ACC112 (cell line): ENCODE measurements around the gene COL21A1.

Experiments used
- H2AFZ ChIP-seq: fragments of 200-600 bp; sonication (generic); one replicate; pipeline ENCODE4 v1.6.0; 2017; ENCODE audit warnings: antibody characterized with exemption, low read length; ENCODE audit not compliant: unreplicated experiment
- H3K27ac ChIP-seq: fragments of 200-600 bp; sonication (generic); 2 replicates; pipeline ENCODE4 v1.5.1; 2014; ENCODE audit warnings: low read depth, mild to moderate bottlenecking, antibody characterized with exemption, low read length, moderate library complexity
- H3K27me3 ChIP-seq: fragments of 200-600 bp; sonication (generic); 2 replicates; pipeline ENCODE4 v1.6.1; 2014; ENCODE audit warnings: mild to moderate bottlenecking, antibody characterized with exemption, low read length, moderate library complexity, mixed read lengths; ENCODE audit not compliant: insufficient read depth
- H3K36me3 ChIP-seq: fragments of 200-600 bp; sonication (generic); 2 replicates; pipeline ENCODE4 v1.6.1; 2016; ENCODE audit warnings: mild to moderate bottlenecking, antibody characterized with exemption, low read length, moderate library complexity, mixed read lengths; ENCODE audit not compliant: insufficient read depth
- H3K4me1 ChIP-seq: fragments of 200-600 bp; sonication (generic); one replicate; pipeline ENCODE4 v1.6.1; 2016; ENCODE audit warnings: low read length, mixed read lengths; ENCODE audit not compliant: insufficient read depth, unreplicated experiment, control insufficient read depth
- H3K4me3 ChIP-seq: fragments of 200-600 bp; sonication (generic); 2 replicates; pipeline ENCODE4 v1.5.1; 2014; ENCODE audit warnings: mild to moderate bottlenecking, low read depth, low read length
- H3K79me2 ChIP-seq: fragments of 200-600 bp; sonication (generic); one replicate; pipeline ENCODE4 v1.6.0; 2016; ENCODE audit warnings: low read length; ENCODE audit not compliant: control insufficient read depth, unreplicated experiment, insufficient read depth

COL21A1 gene

GRCh38 chr6:56245903-56246351, 1.5 kb downstream of the COL21A1 start:
- Histone ChIP-seq H3K36me3 (no peaks in the 10 kb centered on the region), H3K4me3 (no peak overlapping the region), H3K79me2 (no peaks in the 10 kb centered on the region), H3K4me1 (peaks cover 24% of the 10 kb centered on the region), H2AFZ (no peak overlapping the region), H3K27me3 (0 out of 2 replicates have a peak, but pooled peaks cover 3% of the 10 kb centered on the region), H3K27ac (no peak overlapping the region)

DNA sequence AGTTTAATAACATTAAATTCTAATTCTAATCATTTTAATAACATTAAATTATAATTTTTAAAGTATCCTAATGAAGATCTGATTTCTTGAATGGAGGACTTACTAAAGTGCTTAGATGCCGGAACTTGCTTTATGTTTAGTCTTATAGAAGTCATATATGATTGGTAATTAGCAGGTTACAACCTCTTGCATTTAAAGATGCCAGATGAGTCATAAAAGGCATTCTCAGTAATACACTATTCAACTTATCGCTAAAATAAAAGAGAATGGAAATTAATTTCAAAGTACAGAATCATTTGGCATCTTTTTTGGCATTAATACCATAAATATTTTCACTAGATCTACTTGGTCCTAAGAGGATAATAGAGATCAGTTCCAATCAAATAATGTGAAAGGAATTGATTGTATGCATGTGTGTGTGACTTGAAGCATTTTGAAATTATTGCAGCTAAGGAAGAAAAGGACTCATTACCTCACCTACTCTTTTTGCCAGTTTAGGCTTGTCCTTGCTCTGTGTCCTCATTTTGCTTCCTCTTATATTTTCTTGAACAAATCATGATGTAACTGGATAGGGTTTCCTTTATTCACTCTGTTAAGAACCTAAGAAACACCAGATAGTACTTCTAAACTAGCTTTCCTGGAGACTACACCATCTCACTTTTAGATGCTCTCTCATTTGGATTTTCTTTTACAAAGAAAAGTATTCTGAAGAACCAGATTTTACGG, 2.7 kb downstream of the COL21A1 start:
- H3K79me2 ChIP-seq: no peaks in the 10 kb centered on the region
- no peak overlapping the region for H3K4me3 ChIP-seq
- H3K27me3 ChIP-seq: 0 out of 2 replicates have a peak, but pooled peaks cover 3% of the 10 kb centered on the region
- H3K27ac ChIP-seq: no peak overlapping the region
- no peak overlapping the region for H2AFZ ChIP-seq
- no peaks in the 10 kb centered on the region for H3K36me3 ChIP-seq
- peaks cover 24% of the 10 kb centered on the region for H3K4me1 ChIP-seq

DNA sequence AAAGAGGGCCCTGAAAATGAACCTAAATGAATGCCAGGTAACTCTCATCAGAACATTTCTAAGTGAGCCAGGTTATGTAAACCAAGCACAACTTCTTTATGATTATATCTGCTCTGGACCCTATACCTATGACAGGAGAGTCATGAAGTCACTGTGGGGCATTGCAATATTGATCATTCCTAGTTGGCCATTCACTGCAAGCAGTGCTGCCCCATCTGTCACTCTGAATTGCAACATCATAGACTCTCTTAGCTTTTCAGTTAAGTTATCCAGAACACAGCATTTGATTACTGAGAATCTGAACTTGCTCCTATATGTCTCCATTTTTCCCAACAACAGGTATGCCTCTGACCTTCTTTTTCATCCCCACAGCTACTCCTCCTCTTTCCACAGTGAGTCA, 3.3 kb downstream of the COL21A1 start:
- Histone ChIP-seq H3K27me3 (0 out of 2 replicates have a peak, but pooled peaks cover 3% of the 10 kb centered on the region), H3K4me1 (peaks cover 24% of the 10 kb centered on the region), H3K79me2 (no peaks in the 10 kb centered on the region), H3K4me3 (no peak overlapping the region), H3K27ac (no peak overlapping the region), H2AFZ (no peak overlapping the region), H3K36me3 (no peaks in the 10 kb centered on the region)

GRCh38 chr6:56243518-56244070, 3.8 kb downstream of the COL21A1 start:
- peaks cover 24% of the 10 kb centered on the region for H3K4me1 ChIP-seq
- H3K27me3 ChIP-seq: 0 out of 2 replicates have a peak, but pooled peaks cover 3% of the 10 kb centered on the region
- H3K79me2 ChIP-seq: no peaks in the 10 kb centered on the region
- peak overlapping the region; percentile 33; the same call in 1 of the 2 replicates for H3K27ac ChIP-seq
- H3K4me3 ChIP-seq: no peak overlapping the region
- peak overlapping the region; percentile 64 for H2AFZ ChIP-seq
- no peaks in the 10 kb centered on the region for H3K36me3 ChIP-seq

- Histone ChIP-seq H3K4me3 (no peak overlapping the region), H3K4me1 (peaks cover 24% of the 10 kb centered on the region), H3K36me3 (no peaks in the 10 kb centered on the region), H3K79me2 (no peaks in the 10 kb centered on the region), H2AFZ (peak overlapping the region; percentile 13), H3K27me3 (no peaks in the 10 kb centered on the region), H3K27ac (no peak overlapping the region)
These were observed 5.0 kb downstream of the COL21A1 start for GRCh38 chr6:56242346-56242745.

DNA sequence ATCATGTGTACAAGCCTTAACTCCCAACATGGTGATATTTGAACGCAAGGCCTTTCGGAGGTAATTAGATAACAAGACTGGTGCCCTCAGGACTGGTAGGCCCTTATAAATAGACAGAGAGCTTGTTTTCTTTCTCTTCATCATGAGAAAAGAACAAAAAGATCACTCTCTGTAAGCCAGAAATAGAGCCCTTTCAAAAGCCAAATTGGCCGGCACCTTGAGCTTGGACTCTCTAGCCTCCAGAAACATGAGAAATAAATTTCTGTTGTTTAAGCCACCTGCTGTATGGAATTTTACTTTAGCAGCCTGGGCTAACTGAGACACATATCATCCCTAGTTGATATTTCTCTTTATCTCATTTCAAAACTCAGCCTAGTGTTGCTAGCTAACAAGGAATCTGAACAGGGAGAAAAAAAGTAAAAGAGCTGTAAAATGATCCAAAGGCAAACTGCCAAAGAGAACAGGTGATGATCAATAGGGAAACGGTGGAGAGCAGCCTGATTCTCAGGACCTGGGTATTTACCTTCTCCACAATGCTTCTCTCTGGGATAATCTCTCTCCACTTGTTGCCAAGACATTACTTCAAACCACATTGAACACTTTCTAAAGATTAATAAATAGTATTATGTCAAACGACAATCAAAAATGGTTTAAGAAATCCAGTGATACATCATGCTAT, 6.1 kb downstream of the COL21A1 start:
- Histone ChIP-seq H2AFZ (no peak overlapping the region), H3K27me3 (no peaks in the 10 kb centered on the region), H3K4me1 (peaks cover 15% of the 10 kb centered on the region), H3K36me3 (no peaks in the 10 kb centered on the region), H3K4me3 (no peak overlapping the region), H3K79me2 (no peaks in the 10 kb centered on the region), H3K27ac (no peak overlapping the region)

DNA sequence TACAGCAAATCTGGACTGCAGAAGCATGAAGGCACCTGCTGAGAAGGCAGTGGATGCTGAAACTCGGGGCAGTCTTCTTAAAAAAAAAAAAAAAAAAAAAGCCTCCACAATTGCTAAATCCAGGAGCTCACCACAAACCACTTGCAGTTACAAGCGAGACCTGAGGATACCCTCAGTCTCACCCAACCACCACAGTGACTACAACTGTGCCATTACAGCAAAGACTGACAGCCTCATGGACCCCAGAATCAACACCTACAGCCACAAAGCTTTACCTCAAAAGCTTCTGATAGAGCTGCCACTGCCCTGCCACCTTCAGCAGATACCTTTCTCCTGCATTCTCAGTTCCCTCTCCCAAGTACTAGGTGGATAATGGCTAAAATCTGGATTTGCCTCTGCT, 9.0 kb downstream of the COL21A1 start:
- H2AFZ ChIP-seq: no peak overlapping the region
- H3K27ac ChIP-seq: no peak overlapping the region
- H3K27me3 ChIP-seq: no peaks in the 10 kb centered on the region
- no peak overlapping the region for H3K4me3 ChIP-seq
- H3K79me2 ChIP-seq: no peaks in the 10 kb centered on the region
- H3K4me1 ChIP-seq: peaks cover 3% of the 10 kb centered on the region
- H3K36me3 ChIP-seq: no peaks in the 10 kb centered on the region

DNA sequence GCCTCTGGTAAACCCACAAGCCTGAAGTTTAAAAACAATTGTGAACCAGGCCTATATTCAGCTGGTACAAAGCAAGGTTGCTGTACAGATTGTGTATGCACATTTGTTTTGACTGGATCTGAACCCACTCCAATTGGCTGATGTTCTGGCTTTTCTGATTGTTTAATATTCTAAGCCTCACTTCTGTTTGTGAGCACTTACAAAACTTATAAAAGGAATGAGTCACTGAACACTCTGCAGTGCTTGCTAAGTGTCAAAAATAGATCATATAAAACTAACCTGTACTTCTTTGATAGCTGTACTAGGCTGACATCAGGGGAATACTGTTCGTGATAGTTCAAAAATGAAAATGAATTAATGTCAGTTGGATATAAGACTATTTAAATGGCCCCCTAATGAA, 12.1 kb downstream of the COL21A1 start:
- H3K4me3 ChIP-seq: no peak overlapping the region
- no peak overlapping the region for H3K27ac ChIP-seq
- H3K4me1 ChIP-seq: peaks cover 3% of the 10 kb centered on the region
- no peaks in the 10 kb centered on the region for H3K36me3 ChIP-seq
- no peak overlapping the region for H2AFZ ChIP-seq
- no peaks in the 10 kb centered on the region for H3K27me3 ChIP-seq
- H3K79me2 ChIP-seq: no peaks in the 10 kb centered on the region

DNA sequence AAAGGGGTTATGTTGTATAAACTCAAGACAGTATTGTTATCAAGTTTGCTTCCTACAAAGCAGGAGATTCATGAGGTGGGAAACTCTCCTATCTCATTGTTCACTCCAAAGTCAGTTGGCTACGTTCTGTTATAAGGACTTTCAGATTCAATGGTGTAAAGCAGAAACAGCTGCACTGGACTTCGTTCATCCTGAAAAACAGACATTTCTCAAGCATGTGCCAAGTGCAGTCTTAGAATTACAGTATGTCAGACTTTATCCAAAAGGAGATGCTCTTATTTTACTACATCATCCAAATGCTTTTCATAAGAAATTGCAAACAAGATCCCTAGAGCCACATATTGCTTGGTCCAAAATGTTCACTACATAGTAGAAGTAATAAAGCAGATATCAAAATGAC, 14.9 kb downstream of the COL21A1 start:
- Histone ChIP-seq H3K4me1 (peaks cover 3% of the 10 kb centered on the region), H3K27me3 (no peaks in the 10 kb centered on the region), H3K27ac (no peak overlapping the region), H2AFZ (no peak overlapping the region), H3K36me3 (no peaks in the 10 kb centered on the region), H3K4me3 (no peak overlapping the region), H3K79me2 (no peaks in the 10 kb centered on the region)

GRCh38 chr6:56231827-56232226, 15.6 kb downstream of the COL21A1 start:
- Histone ChIP-seq H3K27ac (no peak overlapping the region), H3K4me3 (no peak overlapping the region), H2AFZ (no peak overlapping the region), H3K27me3 (no peaks in the 10 kb centered on the region), H3K36me3 (no peaks in the 10 kb centered on the region), H3K4me1 (peaks cover 8% of the 10 kb centered on the region), H3K79me2 (no peaks in the 10 kb centered on the region)
